OCI-LY7 (cell line): ENCODE data around the gene PKN1. TPM values are rescaled to one million over a fixed set of nuclear protein-coding genes. Genes with fewer than 3 reads are reported as not detected.

Experiments used
- BruUV-seq: library from RNA; stranded (reverse); fragments of 400-500 nt; replicated peaks from 2 replicates; lab custom pipeline; 2021; lab: Mats Ljungman, UMichigan
- CTCF ChIA-PET: fragments of 300-600 bp; sonication (Branson Sonifier 250); formaldehyde crosslinking; loops from one replicate; lab custom pipeline; 2022; ENCODE audit warnings: antibody characterized with exemption; ENCODE audit not compliant: unreplicated experiment; lab: Charles Lee
- POLR2A ChIA-PET: fragments of 300-600 bp; sonication (Branson Sonifier 250); formaldehyde crosslinking; loops from one replicate; lab custom pipeline; 2022; ENCODE audit warnings: antibody characterized with exemption; lab: Charles Lee
- DNase-seq: peaks from one replicate; pipeline ENCODE4 v3.0.0-alpha.2; 2015; ENCODE audit warnings: low spot score
- H2AFZ ChIP-seq: fragments of 200-600 bp; sonication (generic), shearing (Covaris generic); 2 replicates; pipeline ENCODE4 v1.6.1; 2014; ENCODE audit warnings: mild to moderate bottlenecking, antibody characterized with exemption, low read length, moderate library complexity
- H3K27ac ChIP-seq: fragments of 200-600 bp; sonication (generic); 2 replicates; pipeline ENCODE4 v1.5.1; 2014; ENCODE audit warnings: mixed run types, low read depth, mild to moderate bottlenecking, moderate library complexity, low read length, inconsistent platforms; ENCODE audit not compliant: poor library complexity, severe bottlenecking
- H3K36me3 ChIP-seq: fragments of 200-600 bp; sonication (generic); 2 replicates; pipeline ENCODE4 v1.6.1; 2014; ENCODE audit warnings: mild to moderate bottlenecking, antibody characterized with exemption, low read length, moderate library complexity, mixed read lengths; ENCODE audit not compliant: insufficient read depth
- H3K4me1 ChIP-seq: fragments of 200-600 bp; sonication (generic); 2 replicates; pipeline ENCODE4 v1.5.1; 2014; ENCODE audit warnings: mild to moderate bottlenecking, low read length; ENCODE audit not compliant: insufficient read depth, poor library complexity, severe bottlenecking
- H3K4me2 ChIP-seq: fragments of 200-600 bp; sonication (generic); 2 replicates; pipeline ENCODE4 v1.6.1; 2014; ENCODE audit warnings: mild to moderate bottlenecking, low read length
- H3K4me3 ChIP-seq: fragments of 200-600 bp; sonication (generic); 2 replicates; pipeline ENCODE4 v1.5.1; 2014; ENCODE audit warnings: mild to moderate bottlenecking, low read depth, low read length; ENCODE audit not compliant: poor library complexity, severe bottlenecking
- H3K79me2 ChIP-seq: fragments of 200-600 bp; sonication (generic); 2 replicates; pipeline ENCODE4 v1.6.1; 2016; ENCODE audit warnings: low read depth, mild to moderate bottlenecking, low read length, moderate library complexity, mixed read lengths; ENCODE audit not compliant: insufficient read depth
- H3K9me2 ChIP-seq: fragments of 200-600 bp; sonication (generic); 2 replicates; pipeline ENCODE4 v1.6.1; 2016; ENCODE audit warnings: mild to moderate bottlenecking, low read length, mixed read lengths; ENCODE audit not compliant: insufficient read depth
- H3K9me3 ChIP-seq: fragments of 200-600 bp; sonication (generic); 2 replicates; pipeline ENCODE4 v1.6.1; 2014; ENCODE audit warnings: mild to moderate bottlenecking, mixed run types, low read length, mixed read lengths
- H4K20me1 ChIP-seq: fragments of 200-600 bp; sonication (generic); 2 replicates; pipeline ENCODE4 v1.6.1; 2014; ENCODE audit warnings: mild to moderate bottlenecking, antibody characterized with exemption, low read length, moderate library complexity, mixed read lengths; ENCODE audit not compliant: insufficient read depth
- CTCF ChIP-seq: fragments of 200-600 bp; sonication (generic); conservative IDR thresholded peaks from 2 replicates; pipeline ENCODE4 v1.5.1; 2014; ENCODE audit warnings: mild to moderate bottlenecking, antibody characterized with exemption, low read length, moderate library complexity, mixed read lengths
- EZH2phosphoT487 ChIP-seq: fragments of 200-600 bp; sonication (generic); IDR thresholded peaks from 2 replicates; pipeline ENCODE4 v1.6.1; 2018; ENCODE audit warnings: low read depth, borderline replicate concordance, mild to moderate bottlenecking, mixed run types, antibody characterized with exemption, low read length, moderate library complexity, mixed read lengths
- intact Hi-C: fragments of 100-400 bp; cut with micrococcal nuclease; formaldehyde crosslinking; loops from one replicate; pipeline ENCODE4 v1.10.0; 2022; ENCODE audit not compliant: unreplicated experiment
- total RNA-seq, 2 experiments: library from RNA; depleted of rRNA in 1 of 2; stranded (reverse); fragments of >200 nt in 1 of 2; shearing (Covaris generic) in 1 of 2; gene quantifications; 2 replicates each; pipeline ENCODE4 v1.2.3, GENCODE V29; 2014 to 2022

PKN1 gene
- total RNA-seq, 2 experiments from 2014 or later: 117 to 233 TPM

GRCh38 chr19:14408491-14409145 is 24.5 kb upstream of the PKN1 start:
- no peak overlapping the region for H3K4me2 ChIP-seq
- ChIA-PET POLR2A (no interaction called here), CTCF (no interaction called here)
- no peak for DNase-seq
- H3K36me3 ChIP-seq: peaks cover 91% of the 10 kb centered on the region
- peaks cover 25% of the 10 kb centered on the region for H3K79me2 ChIP-seq
- no peak overlapping the region for H2AFZ ChIP-seq
- intact Hi-C loops: no loop called here
- no TSS peak for BruUV-seq
- H4K20me1 ChIP-seq: peaks cover 9% of the 10 kb centered on the region; the same call in 1 of the 2 replicates
- TF ChIP-seq EZH2phosphoT487: no peak
- no peak for TF ChIP-seq CTCF
- H3K9me2 ChIP-seq: no peaks in the 10 kb centered on the region
- H3K9me3 ChIP-seq: no peaks in the 10 kb centered on the region
- H3K4me1 ChIP-seq: peaks cover 4% of the 10 kb centered on the region
- no peak overlapping the region for H3K4me3 ChIP-seq
- no peak overlapping the region for H3K27ac ChIP-seq

- ChIA-PET CTCF (no interaction called here), POLR2A (no interaction called here)
- DNase-seq: no peak
- no peaks in the 10 kb centered on the region for H3K9me2 ChIP-seq
- H3K4me2 ChIP-seq: no peak overlapping the region
- H3K79me2 ChIP-seq: peaks cover 33% of the 10 kb centered on the region
- intact Hi-C loops: no loop called here
- H3K4me3 ChIP-seq: no peak overlapping the region
- H3K9me3 ChIP-seq: no peaks in the 10 kb centered on the region
- TF ChIP-seq CTCF (no peak), EZH2phosphoT487 (no peak)
- no peak overlapping the region for H3K27ac ChIP-seq
- TSS peak; percentile 93 for BruUV-seq
- H3K36me3 ChIP-seq: peaks cover 93% of the 10 kb centered on the region
- peaks cover 4% of the 10 kb centered on the region for H3K4me1 ChIP-seq
- H2AFZ ChIP-seq: no peak overlapping the region
- peaks cover 14% of the 10 kb centered on the region; the same call in 1 of the 2 replicates for H4K20me1 ChIP-seq
These were observed 23.7 kb upstream of the PKN1 start for GRCh38 chr19:14409146-14410023.
